Fibroblast of lung (primary cell): Measurements from ENCODE around the gene CYYR1.

Experiments
- CTCF ChIP-seq, 2 donors: IDR thresholded peaks in 1 of 2; conservative IDR thresholded peaks in 1 of 2; 1 replicate in 1 of 2; 2 replicates in 1 of 2; pipeline ENCODE4 v1.5.1; 2011 to 2012; ENCODE audit warnings: low read length in 2 of 2, control low read depth in 1 of 2, inconsistent platforms in 1 of 2, low read depth in 1 of 2, mild to moderate bottlenecking in 1 of 2
- EZH2 ChIP-seq: IDR thresholded peaks from 2 replicates; pipeline ENCODE4 v1.5.1; 2012; ENCODE audit warnings: low read length, control low read depth, mild to moderate bottlenecking; ENCODE audit errors: missing control alignments

DNA sequence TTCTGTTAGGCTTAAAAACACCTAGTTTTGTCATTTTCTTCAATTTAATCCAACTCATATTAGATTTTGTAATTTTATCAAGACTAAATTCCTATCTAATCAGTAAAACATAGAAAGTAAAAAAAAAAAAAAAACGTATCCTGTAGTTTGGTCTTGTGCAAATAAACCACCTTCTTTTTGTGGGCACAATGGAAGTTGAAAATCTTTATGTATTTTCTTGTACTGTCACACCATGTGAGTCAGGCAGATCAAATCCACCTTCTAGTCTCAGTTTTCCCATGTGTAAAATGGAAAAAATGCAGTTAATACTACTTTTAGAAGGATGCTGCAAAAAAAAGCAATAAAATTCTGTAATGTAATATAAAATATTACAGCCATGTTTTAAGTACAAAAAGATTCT, 129.8 kb downstream of the CYYR1 start:
- TF ChIP-seq CTCF (conservative IDR thresholded peaks at IDR 0.05 in 1 of 2, IDR thresholded peaks at IDR 0.05 in 1 of 2; ENCODE audit: low read depth in 1 of 2, low read length in 2 of 2), result no peak
- no peak for TF ChIP-seq EZH2
